HL-60 (cell line): Measurements from ENCODE around the gene SDF2L1.

Experiments
- DNase-seq, 2 experiments: peaks; one replicate each; pipeline ENCODE4 v3.0.0-alpha.2; 2010 to 2020; ENCODE audit warnings: low read depth in 1 of 2, low spot score in 1 of 2
- H3K27ac ChIP-seq: fragments of 250-450 bp; sonication (Bioruptor Pico); replicated peaks from 2 replicates; pipeline ENCODE4 v1.5.1; 2020; ENCODE audit warnings: mild to moderate bottlenecking, moderate library complexity
- H3K27me3 ChIP-seq: fragments of 250-450 bp; sonication (Bioruptor Pico); 2 replicates; pipeline ENCODE4 v1.5.1; 2021; ENCODE audit warnings: mild to moderate bottlenecking, moderate library complexity; ENCODE audit not compliant: insufficient read depth, poor library complexity, severe bottlenecking
- H3K4me3 ChIP-seq: replicated peaks from 2 replicates; pipeline ENCODE4 v1.5.1; 2011; ENCODE audit warnings: mild to moderate bottlenecking, control low read depth, low read length; ENCODE audit not compliant: insufficient read depth
- CTCF ChIP-seq: IDR thresholded peaks from one replicate; pipeline ENCODE4 v1.5.1; 2011; ENCODE audit warnings: low read length, control low read depth, inconsistent platforms; ENCODE audit not compliant: insufficient read depth
- GABPA ChIP-seq: IDR thresholded peaks from 2 replicates; pipeline ENCODE4 v1.6.1; 2012; ENCODE audit warnings: low read depth
- POLR2AphosphoS5 ChIP-seq: IDR thresholded peaks from 2 replicates; pipeline ENCODE4 v1.6.1; 2012; ENCODE audit warnings: low read depth
- REST ChIP-seq: IDR thresholded peaks from 2 replicates; pipeline ENCODE4 v1.6.1; 2012; ENCODE audit warnings: low read depth; ENCODE audit not compliant: insufficient replicate concordance
- SPI1 ChIP-seq: IDR thresholded peaks from 2 replicates; pipeline ENCODE4 v1.6.1; 2012; ENCODE audit warnings: low read depth, mild to moderate bottlenecking, borderline replicate concordance

The SDF2L1 gene

GRCh38 chr22:21626073-21626734, 15.9 kb upstream of the SDF2L1 start:
- TF ChIP-seq SPI1: no peak
- peak overlapping the region; percentile 16; the same call in 1 of the 2 replicates for H3K27ac ChIP-seq
- no peaks in the 10 kb centered on the region for H3K27me3 ChIP-seq
- H3K4me3 ChIP-seq: no peak overlapping the region
- no peak for DNase-seq

GRCh38 chr22:21626735-21627469, 15.2 kb upstream of the SDF2L1 start:
- Histone ChIP-seq H3K27me3 (no peaks in the 10 kb centered on the region), H3K27ac (0 out of 2 replicates have a peak overlapping the region, but pooled peaks have one; percentile 16)

GRCh38 chr22:21628386-21629254, 13.5 kb upstream of the SDF2L1 start:
- H3K27me3 ChIP-seq: no peaks in the 10 kb centered on the region
- peak overlapping the region; percentile 95 for H3K27ac ChIP-seq
- TF ChIP-seq GABPA (no peak), SPI1 (no peak)
- H3K4me3 ChIP-seq: peak overlapping the region; percentile 88
- DNase-seq: peak; percentile 49 to 59

More at GRCh38 chr22:21626735-21627469, 15.2 kb upstream of the SDF2L1 start:
- TF ChIP-seq POLR2AphosphoS5 (peak; percentile 57; the same call in 1 of the 2 replicates), GABPA (no peak)
- DNase-seq: no peak
- 0 out of 2 replicates have a peak overlapping the region, but pooled peaks have one; percentile 1 for H3K4me3 ChIP-seq

GRCh38 chr22:21629255-21630149, 12.6 kb upstream of the SDF2L1 start, which contains the start of gene YDJC:
Gene YDJC, minus strand, starts transcription at chr22:21630022. Its CDS starts 8 bp downstream, at chr22:21630014.
- peak; percentile 95 to 97 for DNase-seq
- TF ChIP-seq SPI1: peak; percentile 87
- peak; percentile 53 for TF ChIP-seq CTCF
- no peak for TF ChIP-seq REST
- peak; percentile 51; the same call in 1 of the 2 replicates for TF ChIP-seq GABPA
- peak; percentile 86 for TF ChIP-seq POLR2AphosphoS5
- Histone ChIP-seq H3K4me3 (peak within 1 kb of the TSS; percentile 88), H3K27me3 (no peaks in the 10 kb centered on the region), H3K27ac (peak within 1 kb of the TSS; percentile 95)

GRCh38 chr22:21631025-21631424, 11.1 kb upstream of the SDF2L1 start:
- Histone ChIP-seq H3K4me3 (no peak overlapping the region), H3K27ac (no peak overlapping the region), H3K27me3 (no peaks in the 10 kb centered on the region)
- no peak for TF ChIP-seq SPI1
- TF ChIP-seq POLR2AphosphoS5: no peak
- TF ChIP-seq GABPA: no peak
- TF ChIP-seq REST: no peak
- TF ChIP-seq CTCF: no peak
- DNase-seq: no peak
